ENCODE results near the gene OPRD1. TPM values are rescaled to one million over a fixed set of nuclear protein-coding genes. Genes with fewer than 3 reads are reported as not detected.
"Not testable (repeated sequence)": the region's sequence is repeated elsewhere in the genome, so short reads cannot be mapped to it uniquely, and the experiment has no call there.

OPRD1 gene
- total RNA-seq, 4 donors from 2014 or later, result not detected

- 79 to 90% methylated on average over 1 of the region's 1 CpG for WGBS, 2 donors
- no peak for DNase-seq (ENCODE audit: low spot score in 2 of 2)
- intact Hi-C loops (cut with DNase I; ENCODE audit: low total_unique reads), result no loop called here
- no peak overlapping the region for H3K4me3 ChIP-seq (ENCODE audit: low read depth, poor library complexity, severe bottlenecking)
- no peak for TF ChIP-seq CTCF (IDR thresholded peaks at IDR 0.05)
- TF ChIP-seq POLR2A (IDR thresholded peaks at IDR 0.05), result no peak
Measured at GRCh38 chr1:28792644-28793121, 19.3 kb upstream of the OPRD1 start.

GRCh38 chr1:28794582-28794981, 17.4 kb upstream of the OPRD1 start:
- DNase-seq (ENCODE audit: low spot score in 2 of 2); intact Hi-C loops (cut with DNase I; ENCODE audit: low total_unique reads); H3K4me3 ChIP-seq (ENCODE audit: low read depth, poor library complexity, severe bottlenecking): not testable (repeated sequence)
- WGBS, 2 donors, result 93 to 94% methylated on average over 5 of the region's 5 CpGs

GRCh38 chr1:28796352-28797211, 15.4 kb upstream of the OPRD1 start:
- intact Hi-C loops (cut with DNase I; ENCODE audit: low total_unique reads), result no loop called here
- DNase-seq (ENCODE audit: low spot score in 2 of 2), result no peak
- TF ChIP-seq CTCF (IDR thresholded peaks at IDR 0.05), result no peak
- no peak for TF ChIP-seq POLR2A (IDR thresholded peaks at IDR 0.05)
- 50 to 54% methylated on average over 18 of the region's 18 CpGs for WGBS, 2 donors
- no peak overlapping the region for H3K4me3 ChIP-seq (ENCODE audit: low read depth, poor library complexity, severe bottlenecking)

GRCh38 chr1:28800324-28800723, 11.6 kb upstream of the OPRD1 start:
- intact Hi-C loops (cut with DNase I; ENCODE audit: low total_unique reads), result no loop called here
- WGBS, 2 donors, result 40 to 50% methylated on average over 3 of the region's 3 CpGs
- DNase-seq (ENCODE audit: low spot score in 2 of 2), result no peak
- TF ChIP-seq POLR2A (IDR thresholded peaks at IDR 0.05) (no peak), CTCF (IDR thresholded peaks at IDR 0.05) (no peak)
- H3K4me3 ChIP-seq (ENCODE audit: low read depth, poor library complexity, severe bottlenecking), result no peak overlapping the region

GRCh38 chr1:28801461-28801860, 10.5 kb upstream of the OPRD1 start:
- intact Hi-C loops (cut with DNase I; ENCODE audit: low total_unique reads), result no loop called here
- no peak for TF ChIP-seq POLR2A (IDR thresholded peaks at IDR 0.05)
- TF ChIP-seq CTCF (IDR thresholded peaks at IDR 0.05), result no peak
- no peak for DNase-seq (ENCODE audit: low spot score in 2 of 2)
- no peak overlapping the region for H3K4me3 ChIP-seq (ENCODE audit: low read depth, poor library complexity, severe bottlenecking)
- WGBS, 2 donors, result 91% methylated on average over 6 of the region's 6 CpGs

GRCh38 chr1:28803051-28803450, 8.9 kb upstream of the OPRD1 start:
- WGBS, 2 donors, result 74 to 78% methylated on average over 5 of the region's 5 CpGs
- no peak for DNase-seq (ENCODE audit: low spot score in 2 of 2)
- intact Hi-C loops (cut with DNase I; ENCODE audit: low total_unique reads), result no loop called here
- H3K4me3 ChIP-seq (ENCODE audit: low read depth, poor library complexity, severe bottlenecking), result no peak overlapping the region
- no peak for TF ChIP-seq POLR2A (IDR thresholded peaks at IDR 0.05)
- TF ChIP-seq CTCF (IDR thresholded peaks at IDR 0.05), result no peak

All from lower leg skin (tissue), 4 donors.